GM12801 (cell line): ENCODE data around the gene UVRAG.

Experiments
- CTCF ChIP-seq: IDR thresholded peaks from one replicate; pipeline ENCODE4 v1.5.1; 2011; ENCODE audit warnings: control low read depth; ENCODE audit not compliant: insufficient read length; ENCODE audit errors: extremely low read depth

Gene UVRAG

GRCh38 chr11:75949023-75949672, 134.1 kb downstream of the UVRAG start:
- TF ChIP-seq CTCF: no peak

DNA sequence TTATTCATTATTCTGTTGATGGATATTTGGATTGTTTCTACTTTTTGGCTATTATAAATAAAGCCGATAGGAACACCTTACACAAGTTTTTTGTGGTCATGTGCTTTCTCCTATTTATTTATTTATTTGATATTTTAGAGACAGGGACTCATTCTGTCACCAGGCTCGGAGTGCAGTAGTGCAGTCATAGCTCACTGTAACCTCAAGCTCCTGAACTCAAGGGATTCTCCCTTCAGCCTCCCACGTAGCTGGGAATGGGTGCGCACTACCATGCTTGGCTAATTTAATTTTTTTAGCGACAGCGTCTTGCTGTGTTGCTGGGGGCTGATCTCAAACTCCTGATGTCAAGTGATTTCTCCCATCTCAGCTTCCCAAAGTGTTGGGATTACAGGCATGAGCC, 135.1 kb downstream of the UVRAG start:
- TF ChIP-seq CTCF: no peak

DNA sequence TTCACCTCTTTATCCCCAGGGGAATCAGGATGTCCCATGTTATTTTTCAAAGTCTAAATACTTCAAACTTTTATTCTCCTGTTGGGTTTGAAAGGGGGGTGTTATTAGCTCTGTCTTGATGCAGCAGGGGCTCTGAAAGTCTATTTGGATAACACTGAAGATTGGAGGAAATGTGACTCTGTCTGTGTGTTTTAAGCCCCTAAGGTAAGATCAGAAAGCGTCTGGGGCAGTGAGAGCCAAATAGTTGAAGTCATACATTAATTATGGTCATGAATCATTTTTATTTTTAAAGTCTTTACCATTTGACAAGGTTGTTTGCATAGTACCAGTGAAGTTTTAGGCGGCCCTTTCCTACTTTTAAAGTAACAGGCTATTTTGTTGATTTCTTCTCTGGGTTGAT, 139.0 kb downstream of the UVRAG start:
- no peak for TF ChIP-seq CTCF

DNA sequence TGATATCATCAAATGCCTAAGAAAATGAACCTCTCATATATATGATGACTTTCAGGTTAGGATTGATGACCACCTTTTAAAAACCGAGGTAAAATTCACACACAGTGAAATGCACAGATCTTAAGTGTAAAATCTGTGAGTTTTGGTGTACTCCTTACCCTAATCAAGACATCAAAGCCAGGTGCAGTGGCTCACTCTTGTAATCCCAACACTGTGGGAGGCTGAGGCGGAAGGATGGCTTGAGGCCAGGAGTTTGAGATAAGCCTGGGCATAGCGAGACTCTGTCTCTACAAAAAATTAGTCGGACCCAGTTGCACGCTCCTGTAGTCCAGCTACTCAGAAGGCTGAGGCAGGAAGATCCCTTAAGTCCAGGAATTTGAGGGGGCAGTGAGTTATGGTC, 140.4 kb downstream of the UVRAG start:
- TF ChIP-seq CTCF: no peak

DNA sequence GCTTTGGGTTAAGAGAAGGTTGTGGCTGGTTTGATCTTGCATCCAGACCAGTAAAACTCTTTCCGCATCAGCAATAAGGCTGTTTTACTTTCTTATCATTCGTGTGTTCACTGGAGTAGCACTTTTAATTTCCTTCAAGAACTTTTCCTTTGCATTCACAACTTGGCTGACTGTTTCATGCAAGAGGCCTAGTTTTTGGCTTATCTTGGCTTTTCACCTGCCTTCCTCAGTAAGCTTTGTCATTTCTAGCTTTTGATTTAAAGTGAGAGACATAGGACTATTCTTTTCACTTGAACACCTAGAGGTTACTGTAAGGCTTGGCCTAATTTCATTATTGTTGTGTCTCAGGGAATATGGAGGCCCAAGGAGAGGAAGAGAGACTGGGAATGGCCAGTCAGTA, 144.5 kb downstream of the UVRAG start:
- TF ChIP-seq CTCF: no peak

DNA sequence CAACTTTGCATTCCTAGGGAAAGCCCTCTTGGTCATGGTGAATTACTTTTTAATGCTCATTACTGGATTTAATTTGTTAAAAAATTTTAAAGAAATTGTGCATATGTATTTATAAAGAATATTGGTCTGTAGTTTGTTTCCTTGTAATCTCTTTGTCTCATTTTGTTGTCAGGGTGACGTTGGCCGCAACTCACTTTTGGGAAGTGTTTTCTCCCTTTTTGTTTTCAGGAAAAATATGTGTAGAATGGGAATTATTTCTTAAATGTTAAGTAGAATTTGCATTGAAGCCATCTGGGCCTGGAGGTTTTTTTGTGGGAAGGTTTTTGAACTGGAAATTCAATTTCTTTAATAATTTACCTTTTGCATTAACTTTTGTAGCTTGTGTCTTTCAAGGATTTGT, 149.1 kb downstream of the UVRAG start:
- TF ChIP-seq CTCF: no peak

GRCh38 chr11:75966537-75967287, 151.7 kb downstream of the UVRAG start:
- no peak for TF ChIP-seq CTCF
